MV-4-11 (cell line): Measurements from ENCODE around the gene HOTAIR.

Experiments used
- DNase-seq: peaks from one replicate; lab custom pipeline; 2025; lab: John Stamatoyannopoulos, UW

The HOTAIR gene

DNA sequence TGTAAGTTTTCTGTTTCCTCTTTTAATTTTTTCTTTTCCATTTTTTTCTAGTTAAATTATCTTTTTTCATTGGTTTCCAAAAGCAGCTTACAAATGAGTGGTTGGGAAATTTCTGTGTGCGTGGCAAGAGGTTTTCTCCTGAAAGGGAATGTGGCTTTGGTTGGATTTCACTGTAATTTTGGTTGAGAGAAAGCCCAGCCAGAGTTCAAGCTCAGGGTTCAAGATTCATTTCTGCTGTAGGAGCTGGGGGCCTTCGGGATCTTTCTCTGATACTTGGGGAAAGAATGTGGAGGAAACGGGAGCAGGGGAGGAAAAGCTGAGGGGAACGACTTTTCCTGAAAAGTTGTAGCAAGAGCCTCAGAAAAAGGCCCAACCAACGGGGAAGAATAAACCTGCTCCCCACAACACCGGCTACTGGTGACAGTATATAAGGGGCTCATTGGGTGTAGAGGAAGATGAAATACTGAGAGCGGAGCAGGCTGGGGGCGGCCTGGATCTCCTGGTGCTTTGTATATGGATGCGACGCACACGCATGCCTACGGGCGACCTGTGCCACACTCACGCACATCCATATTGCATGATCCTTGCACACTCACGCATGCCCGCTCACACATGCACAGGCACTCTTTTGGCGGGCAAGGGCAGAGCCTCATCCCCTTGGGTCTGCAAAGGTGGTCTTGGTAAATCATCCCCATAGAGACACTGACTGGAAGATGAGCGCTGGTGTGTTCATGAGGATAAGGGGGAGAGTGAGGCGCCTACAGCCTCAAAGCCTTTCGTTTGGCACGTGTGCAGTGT is 12.1 kb upstream of the HOTAIR start:
- no peak for DNase-seq

DNA sequence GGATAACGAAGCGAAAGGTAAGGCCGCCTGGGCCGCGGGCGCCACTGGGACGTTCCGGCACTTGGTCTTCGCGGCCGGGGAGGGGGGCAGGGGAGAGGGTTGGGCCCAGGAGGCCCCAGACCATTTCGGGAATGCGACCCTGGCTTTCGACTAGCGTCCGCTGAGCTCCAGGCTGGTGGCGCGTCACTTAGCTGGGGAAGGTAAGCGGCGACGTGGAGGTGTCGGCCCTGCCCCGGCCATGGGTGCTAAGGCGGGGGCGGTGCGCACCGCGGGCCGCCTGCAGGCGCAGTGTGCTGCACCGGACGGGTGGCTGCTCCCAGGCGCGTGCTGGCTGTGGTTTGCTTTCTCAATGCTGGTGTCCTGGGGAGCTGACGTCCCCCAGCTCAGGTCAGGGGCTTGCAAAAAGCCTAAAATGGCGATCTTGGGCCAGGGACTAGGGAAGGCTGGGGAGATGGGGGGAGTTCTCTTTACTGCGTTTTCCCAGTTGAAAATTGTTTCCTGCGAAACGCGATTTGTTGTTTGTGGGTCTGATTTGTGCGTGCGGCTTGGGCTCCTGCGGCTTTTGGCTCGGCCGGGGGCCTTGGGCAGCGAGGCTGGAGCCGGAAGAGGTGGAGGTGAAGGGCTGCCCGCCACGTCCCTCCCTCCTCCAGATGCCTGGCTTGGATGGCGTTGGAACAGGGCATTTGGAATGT is 11.4 kb upstream of the HOTAIR start:
- no peak for DNase-seq

DNA sequence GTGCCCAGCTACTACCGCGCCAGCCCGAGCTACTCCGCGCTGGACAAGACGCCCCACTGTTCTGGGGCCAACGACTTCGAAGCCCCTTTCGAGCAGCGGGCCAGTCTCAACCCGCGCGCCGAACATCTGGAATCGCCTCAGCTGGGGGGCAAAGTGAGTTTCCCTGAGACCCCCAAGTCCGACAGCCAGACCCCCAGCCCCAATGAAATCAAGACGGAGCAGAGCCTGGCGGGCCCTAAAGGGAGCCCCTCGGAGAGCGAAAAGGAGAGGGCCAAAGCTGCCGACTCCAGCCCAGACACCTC is 10.9 kb upstream of the HOTAIR start:
- no peak for DNase-seq

DNA sequence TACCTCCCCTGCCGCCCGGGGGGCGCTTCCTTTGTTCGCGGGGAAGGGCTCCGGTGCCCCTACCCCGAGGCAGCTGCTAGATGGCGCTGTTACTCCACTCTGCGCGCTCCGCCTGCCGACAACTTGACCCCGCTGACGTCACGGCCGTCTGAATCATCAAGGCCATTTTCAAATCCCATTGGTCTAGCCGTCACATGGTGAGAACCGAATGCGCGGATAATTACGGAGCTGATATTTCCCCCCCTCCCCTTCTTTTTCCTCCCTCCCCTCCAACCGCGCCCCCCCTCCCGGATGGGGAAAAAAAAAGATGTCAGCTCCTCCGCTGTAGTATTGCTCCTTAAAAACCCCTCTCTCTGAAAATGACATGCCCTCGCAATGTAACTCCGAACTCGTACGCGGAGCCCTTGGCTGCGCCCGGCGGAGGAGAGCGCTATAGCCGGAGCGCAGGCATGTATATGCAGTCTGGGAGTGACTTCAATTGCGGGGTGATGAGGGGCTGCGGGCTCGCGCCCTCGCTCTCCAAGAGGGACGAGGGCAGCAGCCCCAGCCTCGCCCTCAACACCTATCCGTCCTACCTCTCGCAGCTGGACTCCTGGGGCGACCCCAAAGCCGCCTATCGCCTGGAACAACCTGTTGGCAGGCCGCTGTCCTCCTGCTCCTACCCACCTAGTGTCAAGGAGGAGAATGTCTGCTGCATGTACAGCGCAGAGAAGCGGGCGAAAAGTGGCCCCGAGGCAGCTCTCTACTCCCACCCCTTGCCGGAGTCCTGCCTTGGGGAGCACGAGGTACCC is 10.3 kb upstream of the HOTAIR start, which contains the start of gene HOXC10:
TSS of gene HOXC10 (plus strand) at position 246 of the 791 bp plus-strand sequence. CDS start at position 360, 114 bp downstream.
- DNase-seq = peak; percentile 87

DNA sequence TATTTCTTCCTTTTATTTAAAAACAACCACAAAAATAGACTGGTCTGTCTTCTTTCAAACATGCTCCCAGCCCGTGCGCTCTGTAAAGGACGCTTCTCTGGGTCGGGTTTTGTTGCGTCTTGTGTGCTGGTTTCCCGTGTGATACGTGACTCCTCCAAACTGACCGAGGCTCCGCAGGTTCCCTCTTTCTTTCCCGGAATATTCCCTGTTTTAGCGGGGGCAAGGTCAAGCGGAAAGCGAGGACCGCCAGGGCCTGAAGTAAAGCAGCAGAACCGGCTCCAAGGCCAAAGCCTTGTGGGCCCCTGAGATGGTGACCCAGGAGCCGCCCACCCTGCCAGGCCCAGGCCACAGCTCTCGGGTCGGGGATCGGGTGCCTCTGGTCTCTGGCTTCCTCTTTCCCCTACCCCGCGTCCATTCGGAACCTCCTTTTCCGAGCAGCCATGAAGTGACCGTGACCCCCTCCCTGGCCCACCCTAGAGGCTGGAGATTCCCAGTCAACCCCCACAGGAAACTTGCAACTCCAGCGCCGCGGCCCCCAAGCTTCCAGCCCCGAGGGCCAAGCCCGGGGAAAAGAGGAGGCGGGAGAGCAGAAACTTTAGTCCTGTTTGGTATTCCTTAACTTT is 9.3 kb upstream of the HOTAIR start:
- peak; percentile 23 for DNase-seq

DNA sequence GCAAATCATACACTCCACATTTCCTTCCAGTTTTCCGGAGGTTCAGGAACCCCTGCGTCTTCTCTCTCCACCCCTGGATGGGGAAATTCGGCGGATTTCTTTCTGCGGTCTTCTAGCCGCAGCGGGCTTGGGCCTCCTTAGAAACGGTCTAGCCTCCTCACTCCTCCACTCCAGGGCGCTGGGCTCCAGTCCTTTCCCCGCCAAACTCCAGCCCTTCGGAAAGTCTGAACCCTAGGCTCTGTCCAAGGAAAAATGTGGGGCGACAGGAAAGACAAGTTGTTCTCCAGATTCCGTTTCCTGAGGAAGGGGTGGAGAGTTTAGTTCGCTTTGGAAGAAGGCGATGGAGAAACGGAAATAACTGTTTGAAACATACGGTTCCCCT is 8.8 kb upstream of the HOTAIR start:
- DNase-seq = peak; percentile 69

- DNase-seq = no peak
Observed at GRCh38 chr12:53982648-53983567, 8.2 kb upstream of the HOTAIR start.

GRCh38 chr12:53981634-53982565 is 7.1 kb upstream of the HOTAIR start:
- DNase-seq = no peak

- DNase-seq = no peak
Observed at GRCh38 chr12:53980802-53981496, 6.2 kb upstream of the HOTAIR start.

DNA sequence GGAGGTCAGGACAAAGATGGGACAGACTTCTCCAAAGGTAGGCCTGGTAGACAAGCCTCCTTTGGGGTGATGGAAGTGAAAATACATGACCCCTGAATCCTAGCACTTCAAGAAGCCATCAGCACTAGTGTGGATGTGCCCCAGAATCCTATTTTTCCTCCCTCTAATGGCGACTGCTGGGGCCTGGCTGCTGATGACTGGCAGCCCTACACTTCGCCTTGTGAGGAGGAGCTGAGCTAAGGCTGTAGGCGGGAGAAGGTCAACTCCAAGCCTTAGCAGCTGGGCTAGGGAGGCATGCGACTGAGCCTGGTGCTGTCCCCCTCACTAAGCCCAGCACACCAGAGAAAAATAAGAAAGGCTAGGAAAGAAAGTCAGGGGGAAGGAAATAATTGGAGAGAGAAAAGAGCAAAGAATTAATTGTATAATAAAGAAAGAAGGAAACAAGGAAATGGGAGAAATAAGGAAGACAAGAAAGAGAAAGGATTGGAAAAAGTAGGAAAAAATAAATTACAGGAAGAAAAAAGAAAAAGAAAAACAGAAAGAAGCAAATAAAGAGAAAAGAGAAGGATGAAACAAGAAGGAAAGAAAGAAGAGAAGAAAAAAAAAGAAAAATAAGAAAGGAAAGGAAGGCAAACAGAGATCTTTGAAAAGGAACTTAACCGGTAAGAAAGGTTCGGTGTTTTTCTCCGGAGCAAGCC is 5.5 kb upstream of the HOTAIR start:
- DNase-seq = no peak

DNA sequence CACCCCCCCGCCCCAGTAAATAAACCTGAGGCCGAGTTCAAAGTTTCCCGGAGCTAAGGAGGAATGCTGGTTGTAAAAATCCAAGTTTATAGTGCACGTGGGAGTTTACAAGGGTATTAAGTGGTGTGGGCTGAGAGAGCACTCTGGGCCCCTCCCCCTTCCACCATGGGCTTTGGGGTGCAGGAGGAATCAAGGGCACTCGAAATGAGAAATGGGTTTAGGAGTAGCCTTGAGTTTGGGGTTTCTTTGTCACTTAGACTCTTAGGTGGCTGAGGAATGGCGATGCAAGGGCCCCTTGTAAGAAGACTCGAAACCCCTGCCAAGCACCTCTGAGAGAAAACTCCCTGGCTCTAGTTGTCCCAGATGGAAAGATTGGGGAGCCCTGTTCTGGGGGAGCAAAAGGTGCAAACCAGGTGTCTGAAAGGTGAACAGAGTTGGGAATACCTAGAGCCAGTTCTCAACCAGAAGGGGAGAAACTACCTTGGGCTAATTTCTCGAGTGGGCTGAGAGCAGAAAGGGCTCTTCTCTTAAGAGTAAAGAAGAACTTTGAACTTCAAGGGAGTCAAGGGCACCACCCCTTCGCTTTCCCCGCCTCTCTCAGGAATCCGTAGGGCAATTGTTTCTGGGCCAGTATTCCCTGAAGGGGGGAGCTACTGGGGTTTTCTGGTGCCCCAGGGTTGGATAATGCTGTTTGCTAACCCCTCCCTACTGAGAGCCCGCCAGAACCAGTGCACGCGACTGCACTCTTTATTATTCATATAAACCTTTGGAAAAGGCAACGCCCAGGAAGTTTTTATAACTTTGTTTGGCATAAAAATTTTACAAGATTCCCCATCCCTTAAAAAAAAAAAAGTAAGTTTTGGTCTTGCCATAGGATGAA is 4.0 kb upstream of the HOTAIR start:
- DNase-seq = no peak

DNA sequence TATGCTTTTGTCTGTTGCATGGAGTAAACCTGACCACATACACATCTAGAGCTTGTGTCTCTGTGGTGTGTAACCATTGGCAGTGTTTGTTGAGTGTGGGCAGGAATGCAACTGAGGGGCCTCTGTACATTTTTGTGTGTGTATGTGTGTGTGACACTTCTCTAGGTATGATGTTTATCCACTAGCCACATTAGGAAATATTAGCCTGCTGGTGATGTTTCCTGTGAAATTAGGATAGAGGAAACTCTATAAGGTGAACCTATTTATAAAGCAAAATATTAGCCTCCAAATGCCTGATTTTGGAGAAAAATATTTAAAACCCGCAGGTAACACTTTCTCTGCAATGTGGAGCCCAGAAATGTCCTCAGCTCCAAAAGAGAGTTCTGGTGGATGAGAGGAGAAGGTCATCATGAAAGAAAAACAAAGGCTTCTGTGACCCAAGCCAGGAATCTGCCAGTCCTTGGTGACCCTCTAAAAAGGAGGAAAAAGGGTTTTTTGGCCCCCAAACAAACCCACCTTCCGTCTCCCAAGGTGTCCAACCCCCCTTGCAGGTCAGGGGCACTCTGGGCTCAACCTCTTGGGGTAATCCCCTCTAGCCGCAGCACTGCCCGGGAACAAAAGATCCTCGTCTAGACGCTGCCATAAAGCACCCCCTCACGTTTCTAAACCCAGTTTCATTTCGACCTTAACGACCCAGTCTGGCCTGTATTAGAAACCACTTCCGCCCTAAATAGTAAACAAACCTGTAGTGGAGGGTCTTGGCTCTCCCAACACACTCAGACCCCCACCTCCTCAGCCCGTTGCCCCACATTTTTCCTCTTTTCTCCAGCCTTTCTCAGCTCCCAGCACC is 3.1 kb upstream of the HOTAIR start:
- no peak for DNase-seq

GRCh38 chr12:53976823-53977595 is 2.3 kb upstream of the HOTAIR start:
- DNase-seq = no peak

DNA sequence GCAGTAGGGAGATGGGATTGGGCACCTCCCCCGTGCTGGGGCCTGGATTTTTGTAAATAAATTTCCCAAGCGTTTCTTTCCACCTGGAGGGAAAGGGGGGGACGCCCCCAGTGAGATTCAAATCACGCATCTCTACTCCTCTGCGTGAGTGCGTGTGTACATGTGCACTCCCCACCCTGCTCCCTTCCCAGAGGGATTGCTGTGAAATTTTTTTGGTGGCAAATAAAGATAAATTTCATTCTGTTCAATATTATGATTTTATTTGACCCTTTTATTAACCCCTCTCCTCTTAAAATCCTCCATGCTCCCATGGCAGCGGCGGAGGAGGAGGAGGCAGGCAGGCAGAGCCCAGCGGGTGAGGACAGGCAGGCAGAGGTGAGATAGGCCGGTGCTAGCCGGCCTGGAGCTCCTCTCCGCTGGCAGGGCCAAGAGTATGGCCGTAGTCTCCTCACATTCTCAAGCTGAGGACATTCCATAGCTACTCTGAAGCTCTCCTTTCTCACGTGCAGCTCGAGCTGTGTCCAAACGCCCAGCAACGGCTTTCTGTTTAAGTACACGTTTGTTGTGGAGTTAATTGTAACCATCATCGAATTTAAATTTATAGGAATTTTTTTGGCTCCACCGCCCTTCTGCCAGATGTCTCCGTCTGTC is 1.5 kb upstream of the HOTAIR start:
- no peak for DNase-seq

- DNase-seq = no peak
Observed at GRCh38 chr12:53975479-53976152, 862 bp upstream of the HOTAIR start.
